Loucy (cell line): ENCODE measurements around the gene CENPX.

Experiments used
- H2AFZ ChIP-seq: fragments of 200-600 bp; sonication (generic); 2 replicates; pipeline ENCODE4 v1.6.0; 2016; ENCODE audit warnings: antibody characterized with exemption, mild to moderate bottlenecking, low read length, moderate library complexity
- H3F3A ChIP-seq: fragments of 200-600 bp; 2 replicates; pipeline ENCODE4 v1.6.0; 2016; ENCODE audit warnings: antibody characterized with exemption, low read depth, mild to moderate bottlenecking
- H3K27me3 ChIP-seq: fragments of 200-600 bp; sonication (generic); 2 replicates; pipeline ENCODE4 v1.6.1; 2014; ENCODE audit warnings: low read length, mild to moderate bottlenecking; ENCODE audit not compliant: insufficient read depth, poor library complexity, severe bottlenecking
- H3K36me3 ChIP-seq: fragments of 200-600 bp; sonication (generic); 2 replicates; pipeline ENCODE4 v1.6.1; 2016; ENCODE audit warnings: low read length; ENCODE audit not compliant: insufficient read depth
- H3K4me1 ChIP-seq: fragments of 200-600 bp; sonication (generic); 2 replicates; pipeline ENCODE4 v1.5.1; 2014; ENCODE audit warnings: low read length, mild to moderate bottlenecking; ENCODE audit not compliant: insufficient read depth, poor library complexity, severe bottlenecking
- H3K4me2 ChIP-seq: fragments of 200-600 bp; sonication (generic); 2 replicates; pipeline ENCODE4 v1.6.0; 2014; ENCODE audit warnings: antibody characterized with exemption, low read length, low read depth, mild to moderate bottlenecking; ENCODE audit not compliant: poor library complexity, severe bottlenecking
- H3K4me3 ChIP-seq: fragments of 200-600 bp; sonication (generic); 2 replicates; pipeline ENCODE4 v1.5.1; 2014; ENCODE audit warnings: low read length, mild to moderate bottlenecking, mixed read lengths; ENCODE audit not compliant: poor library complexity, severe bottlenecking
- H3K79me2 ChIP-seq: fragments of 200-600 bp; sonication (generic); 2 replicates; pipeline ENCODE4 v1.6.1; 2014; ENCODE audit warnings: low read length; ENCODE audit not compliant: insufficient read depth
- H3K9ac ChIP-seq: fragments of 200-600 bp; sonication (generic); 2 replicates; pipeline ENCODE4 v1.6.0; 2014; ENCODE audit warnings: mild to moderate bottlenecking, low read depth, low read length, moderate library complexity; ENCODE audit not compliant: poor library complexity, severe bottlenecking
- H3K9me2 ChIP-seq: fragments of 200-600 bp; sonication (generic); replicated peaks from 2 replicates; pipeline ENCODE4 v1.6.1; 2016; ENCODE audit warnings: low read depth, low read length, mixed read lengths
- H3K9me3 ChIP-seq: fragments of 200-600 bp; sonication (generic); 2 replicates; pipeline ENCODE4 v1.6.1; 2014; ENCODE audit warnings: mild to moderate bottlenecking, antibody characterized with exemption, low read length, low read depth; ENCODE audit not compliant: insufficient read depth
- H4K20me1 ChIP-seq: fragments of 200-600 bp; sonication (generic); 2 replicates; pipeline ENCODE4 v1.6.0; 2014; ENCODE audit warnings: antibody characterized with exemption, low read length, mild to moderate bottlenecking; ENCODE audit not compliant: insufficient read depth, poor library complexity, severe bottlenecking
- CTCF ChIP-seq: fragments of 200-600 bp; sonication (generic); conservative IDR thresholded peaks from 2 replicates; pipeline ENCODE4 v1.5.1; 2014; ENCODE audit warnings: mild to moderate bottlenecking, antibody characterized with exemption, low read length
- EZH2phosphoT487 ChIP-seq: fragments of 200-600 bp; IDR thresholded peaks from 2 replicates; pipeline ENCODE4 v1.6.1; 2018; ENCODE audit warnings: antibody characterized with exemption, mild to moderate bottlenecking, moderate library complexity, borderline replicate concordance

Gene CENPX

GRCh38 chr17:82022981-82023446 is 336 bp upstream of the CENPX start, which contains the start of gene LRRC45:
LRRC45 (plus strand) TSS chr17:82023305; CDS start chr17:82023644, 339 bp downstream.
- peak within 1 kb of the TSS; percentile 98 for H3K4me2 ChIP-seq
- peak within 1 kb of the TSS; percentile 92 for H3K4me3 ChIP-seq
- no peaks in the 10 kb centered on the region for H3K36me3 ChIP-seq
- H3K79me2 ChIP-seq, result peaks cover 22% of the 10 kb centered on the region; the same call in 1 of the 2 replicates
- no peaks in the 10 kb centered on the region for H3K27me3 ChIP-seq
- TF ChIP-seq EZH2phosphoT487, result no peak
- TF ChIP-seq CTCF, result no peak
- no peaks in the 10 kb centered on the region for H3F3A ChIP-seq
- H4K20me1 ChIP-seq, result peaks cover 18% of the 10 kb centered on the region
- H3K9ac ChIP-seq, result peak within 1 kb of the TSS; percentile 87
- peaks cover 33% of the 10 kb centered on the region for H3K4me1 ChIP-seq
- H3K9me3 ChIP-seq, result no peaks in the 10 kb centered on the region
- H3K9me2 ChIP-seq, result no peaks in the 10 kb centered on the region
- peak within 1 kb of the TSS; percentile 90 for H2AFZ ChIP-seq

GRCh38 chr17:82021900-82022309 is 773 bp downstream of the CENPX start:
- Histone ChIP-seq H3K27me3 (no peaks in the 10 kb centered on the region), H3K4me1 (peaks cover 24% of the 10 kb centered on the region), H3K9ac (peak overlapping the region; percentile 87), H3K9me2 (no peaks in the 10 kb centered on the region), H3K36me3 (no peaks in the 10 kb centered on the region), H2AFZ (no peak overlapping the region), H3F3A (no peaks in the 10 kb centered on the region), H3K4me3 (peak overlapping the region; percentile 92), H3K4me2 (peak overlapping the region; percentile 98), H3K79me2 (peaks cover 22% of the 10 kb centered on the region; the same call in 1 of the 2 replicates), H3K9me3 (no peaks in the 10 kb centered on the region), H4K20me1 (peaks cover 18% of the 10 kb centered on the region)
- TF ChIP-seq EZH2phosphoT487 (no peak), CTCF (no peak)

GRCh38 chr17:82021107-82021899 is 1.4 kb downstream of the CENPX start:
- Histone ChIP-seq H3K9me2 (no peaks in the 10 kb centered on the region), H3K9me3 (no peaks in the 10 kb centered on the region), H3K36me3 (no peaks in the 10 kb centered on the region), H3K4me2 (peak overlapping the region; percentile 98), H3K27me3 (no peaks in the 10 kb centered on the region), H3K4me3 (peak overlapping the region; percentile 92), H3K9ac (peak overlapping the region; percentile 87), H4K20me1 (peaks cover 18% of the 10 kb centered on the region), H2AFZ (no peak overlapping the region), H3K79me2 (peaks cover 22% of the 10 kb centered on the region; the same call in 1 of the 2 replicates), H3K4me1 (peaks cover 21% of the 10 kb centered on the region), H3F3A (no peaks in the 10 kb centered on the region)
- TF ChIP-seq EZH2phosphoT487 (no peak), CTCF (peak; percentile 84)
